ENCODE results near the gene DBH.

- TF ChIP-seq CTCF (IDR thresholded peaks at IDR 0.05) (no peak), EZH2 (IDR thresholded peaks at IDR 0.05; ENCODE audit: borderline replicate concordance, insufficient read depth, low read depth, low read length, poor library complexity, severe bottlenecking) (no peak)
These were observed 51.9 kb downstream of the DBH start for GRCh38 chr9:133687856-133688761.
